ENCODE measurements around the gene LRP1B.

LRP1B gene

GRCh38 chr2:142128105-142128504 is 2.7 kb downstream of the LRP1B start:
- H3K79me2 ChIP-seq (ENCODE audit: insufficient read depth, low read length): no peaks in the 10 kb centered on the region
- H2AFZ ChIP-seq (ENCODE audit: low read depth, low read length): no peak overlapping the region
- H3K4me1 ChIP-seq (ENCODE audit: insufficient read depth, low read length): no peaks in the 10 kb centered on the region
- no peak overlapping the region for H3K4me2 ChIP-seq (ENCODE audit: insufficient read depth, low read length)
- H4K20me1 ChIP-seq (ENCODE audit: insufficient read depth, low read length): no peaks in the 10 kb centered on the region
- TF ChIP-seq EZH2 (IDR thresholded peaks at IDR 0.05; ENCODE audit: borderline replicate concordance, low read depth, low read length, severe bottlenecking): no peak
- TF ChIP-seq, protein P1, sequence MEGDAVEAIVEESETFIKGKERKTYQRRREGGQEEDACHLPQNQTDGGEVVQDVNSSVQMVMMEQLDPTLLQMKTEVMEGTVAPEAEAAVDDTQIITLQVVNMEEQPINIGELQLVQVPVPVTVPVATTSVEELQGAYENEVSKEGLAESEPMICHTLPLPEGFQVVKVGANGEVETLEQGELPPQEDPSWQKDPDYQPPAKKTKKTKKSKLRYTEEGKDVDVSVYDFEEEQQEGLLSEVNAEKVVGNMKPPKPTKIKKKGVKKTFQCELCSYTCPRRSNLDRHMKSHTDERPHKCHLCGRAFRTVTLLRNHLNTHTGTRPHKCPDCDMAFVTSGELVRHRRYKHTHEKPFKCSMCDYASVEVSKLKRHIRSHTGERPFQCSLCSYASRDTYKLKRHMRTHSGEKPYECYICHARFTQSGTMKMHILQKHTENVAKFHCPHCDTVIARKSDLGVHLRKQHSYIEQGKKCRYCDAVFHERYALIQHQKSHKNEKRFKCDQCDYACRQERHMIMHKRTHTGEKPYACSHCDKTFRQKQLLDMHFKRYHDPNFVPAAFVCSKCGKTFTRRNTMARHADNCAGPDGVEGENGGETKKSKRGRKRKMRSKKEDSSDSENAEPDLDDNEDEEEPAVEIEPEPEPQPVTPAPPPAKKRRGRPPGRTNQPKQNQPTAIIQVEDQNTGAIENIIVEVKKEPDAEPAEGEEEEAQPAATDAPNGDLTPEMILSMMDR (IDR thresholded peaks at IDR 0.05; ENCODE audit: borderline replicate concordance, extremely low read depth, low read length, poor library complexity, severe bottlenecking): no peak
- ATAC-seq (ENCODE audit: insufficient read depth, low read depth) (no peak), DNase-seq (no peak)
- H3K9ac ChIP-seq (ENCODE audit: low read depth, low read length): no peak overlapping the region
- no peak overlapping the region for H3K4me3 ChIP-seq (ENCODE audit: low read depth in 1 of 2, low read length in 2 of 2)
- H3K9me3 ChIP-seq (ENCODE audit: insufficient read depth, low read length, severe bottlenecking): peaks cover 6% of the 10 kb centered on the region
- no peaks in the 10 kb centered on the region for H3K27me3 ChIP-seq (ENCODE audit: insufficient read depth, low read length, poor library complexity)
- H3K36me3 ChIP-seq (ENCODE audit: insufficient read depth, low read length): no peaks in the 10 kb centered on the region
- H3K27ac ChIP-seq (ENCODE audit: low read length): no peak overlapping the region

- no peaks in the 10 kb centered on the region for H3K27me3 ChIP-seq (ENCODE audit: insufficient read depth, low read length, poor library complexity)
- H3K4me2 ChIP-seq (ENCODE audit: insufficient read depth, low read length): no peak overlapping the region
- no peak overlapping the region for H3K9ac ChIP-seq (ENCODE audit: low read depth, low read length)
- no peaks in the 10 kb centered on the region for H4K20me1 ChIP-seq (ENCODE audit: insufficient read depth, low read length)
- ATAC-seq (ENCODE audit: insufficient read depth, low read depth) (no peak), DNase-seq (no peak)
- no peaks in the 10 kb centered on the region for H3K79me2 ChIP-seq (ENCODE audit: insufficient read depth, low read length)
- no peak for TF ChIP-seq EZH2 (IDR thresholded peaks at IDR 0.05; ENCODE audit: borderline replicate concordance, low read depth, low read length, severe bottlenecking)
- TF ChIP-seq, protein P1 (IDR thresholded peaks at IDR 0.05; ENCODE audit: borderline replicate concordance, extremely low read depth, low read length, poor library complexity, severe bottlenecking): no peak
- H3K9me3 ChIP-seq (ENCODE audit: insufficient read depth, low read length, severe bottlenecking): peaks cover 6% of the 10 kb centered on the region
- H3K4me1 ChIP-seq (ENCODE audit: insufficient read depth, low read length): no peaks in the 10 kb centered on the region
- H3K27ac ChIP-seq (ENCODE audit: low read length): no peak overlapping the region
- H2AFZ ChIP-seq (ENCODE audit: low read depth, low read length): no peak overlapping the region
- H3K4me3 ChIP-seq (ENCODE audit: low read depth in 1 of 2, low read length in 2 of 2): no peak overlapping the region
- H3K36me3 ChIP-seq (ENCODE audit: insufficient read depth, low read length): no peaks in the 10 kb centered on the region
Measured at GRCh38 chr2:142127248-142127647, 3.6 kb downstream of the LRP1B start.

DNA sequence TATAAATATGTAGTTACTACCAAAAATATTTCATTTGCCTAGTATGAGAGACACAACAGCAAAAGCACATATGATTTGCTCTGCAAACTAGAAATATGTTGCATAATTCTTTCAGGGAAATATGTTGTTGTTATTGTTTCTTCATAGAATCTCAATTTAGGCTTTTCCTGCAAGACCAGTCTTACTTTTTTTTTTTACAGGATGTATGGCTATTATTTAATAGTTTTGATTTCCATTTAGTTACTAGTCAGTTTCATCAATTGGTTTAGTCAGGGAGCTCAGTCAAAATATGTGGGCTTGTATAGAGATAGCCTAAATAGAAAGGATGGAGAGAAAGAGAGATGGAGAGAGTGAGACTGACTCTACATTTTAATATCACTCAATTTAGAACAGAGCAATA is 6.1 kb downstream of the LRP1B start:
- Histone ChIP-seq H3K9ac (ENCODE audit: low read depth, low read length) (no peak overlapping the region), H3K4me2 (ENCODE audit: insufficient read depth, low read length) (no peak overlapping the region), H3K79me2 (ENCODE audit: insufficient read depth, low read length) (no peaks in the 10 kb centered on the region), H3K36me3 (ENCODE audit: insufficient read depth, low read length) (no peaks in the 10 kb centered on the region), H3K9me3 (ENCODE audit: insufficient read depth, low read length, severe bottlenecking) (no peaks in the 10 kb centered on the region), H2AFZ (ENCODE audit: low read depth, low read length) (no peak overlapping the region), H3K4me1 (ENCODE audit: insufficient read depth, low read length) (no peaks in the 10 kb centered on the region), H4K20me1 (ENCODE audit: insufficient read depth, low read length) (no peaks in the 10 kb centered on the region), H3K27ac (ENCODE audit: low read length) (no peak overlapping the region), H3K4me3 (ENCODE audit: low read depth in 1 of 2, low read length in 2 of 2) (no peak overlapping the region), H3K27me3 (ENCODE audit: insufficient read depth, low read length, poor library complexity) (no peaks in the 10 kb centered on the region)
- TF ChIP-seq, protein P1 (IDR thresholded peaks at IDR 0.05; ENCODE audit: borderline replicate concordance, extremely low read depth, low read length, poor library complexity, severe bottlenecking): no peak
- no peak for TF ChIP-seq EZH2 (IDR thresholded peaks at IDR 0.05; ENCODE audit: borderline replicate concordance, low read depth, low read length, severe bottlenecking)
- DNase-seq: no peak
- no peak for ATAC-seq (ENCODE audit: insufficient read depth, low read depth)

DNA sequence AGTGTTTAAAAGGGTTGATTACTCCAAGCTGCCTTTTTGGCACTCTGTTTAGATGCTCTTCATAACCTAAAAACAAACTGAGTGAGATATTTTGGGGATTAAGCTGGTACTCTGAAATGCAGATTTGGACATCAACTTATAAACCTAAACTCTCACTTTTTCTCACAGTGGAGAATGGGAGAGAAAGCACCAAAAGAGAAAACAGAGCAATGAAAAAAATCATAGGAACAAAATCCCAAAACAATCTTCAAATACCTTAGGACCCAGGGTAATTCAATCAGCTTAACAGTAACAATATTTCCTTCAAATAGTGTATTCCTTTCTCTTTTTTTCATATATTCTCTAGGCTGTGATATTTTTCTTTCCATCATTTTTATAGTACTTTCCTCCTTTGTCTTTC is 11.5 kb downstream of the LRP1B start:
- H3K27me3 ChIP-seq (ENCODE audit: insufficient read depth, low read length, poor library complexity): no peaks in the 10 kb centered on the region
- H2AFZ ChIP-seq (ENCODE audit: low read depth, low read length): no peak overlapping the region
- H3K4me1 ChIP-seq (ENCODE audit: insufficient read depth, low read length): no peaks in the 10 kb centered on the region
- H3K4me2 ChIP-seq (ENCODE audit: insufficient read depth, low read length): no peak overlapping the region
- no peak for TF ChIP-seq EZH2 (IDR thresholded peaks at IDR 0.05; ENCODE audit: borderline replicate concordance, low read depth, low read length, severe bottlenecking)
- TF ChIP-seq, protein P1 (IDR thresholded peaks at IDR 0.05; ENCODE audit: borderline replicate concordance, extremely low read depth, low read length, poor library complexity, severe bottlenecking): no peak
- H4K20me1 ChIP-seq (ENCODE audit: insufficient read depth, low read length): no peaks in the 10 kb centered on the region
- H3K4me3 ChIP-seq (ENCODE audit: low read depth in 1 of 2, low read length in 2 of 2): no peak overlapping the region
- H3K36me3 ChIP-seq (ENCODE audit: insufficient read depth, low read length): no peaks in the 10 kb centered on the region
- H3K9ac ChIP-seq (ENCODE audit: low read depth, low read length): no peak overlapping the region
- no peak for DNase-seq
- H3K9me3 ChIP-seq (ENCODE audit: insufficient read depth, low read length, severe bottlenecking): no peaks in the 10 kb centered on the region
- H3K79me2 ChIP-seq (ENCODE audit: insufficient read depth, low read length): no peaks in the 10 kb centered on the region
- H3K27ac ChIP-seq (ENCODE audit: low read length): no peak overlapping the region
- no peak for ATAC-seq (ENCODE audit: insufficient read depth, low read depth)

Data from DND-41 (cell line).